Vagina (tissue), 2 donors: ENCODE results near the gene PIEZO1. TPM values are rescaled to one million over a fixed set of nuclear protein-coding genes. Genes with fewer than 3 reads are reported as not detected.

Source experiments
- DNase-seq, 2 donors: peaks; one replicate each; pipeline ENCODE4 v3.0.0-alpha.2; 2017; ENCODE audit errors: extremely low spot score in 2 of 2
- H3K27ac ChIP-seq: fragments of 200-600 bp; sonication (generic); one replicate; pipeline ENCODE4 v1.5.1; 2019
- H3K27me3 ChIP-seq: fragments of 200-600 bp; sonication (generic); one replicate; pipeline ENCODE4 v1.5.1; 2019
- H3K36me3 ChIP-seq, 2 donors: fragments of 200-600 bp; sonication (generic); one replicate each; pipeline ENCODE4 v1.5.1; 2017 to 2019
- H3K4me1 ChIP-seq: fragments of 200-600 bp; sonication (generic); one replicate; pipeline ENCODE4 v1.5.1; 2019
- H3K4me3 ChIP-seq, 2 donors: fragments of 200-600 bp; sonication (generic); 1 replicate in 1 of 2; 2 replicates in 1 of 2; pipeline ENCODE4 v1.5.1; 2016 to 2019
- H3K9me3 ChIP-seq: fragments of 200-600 bp; sonication (generic); one replicate; pipeline ENCODE4 v1.5.1; 2019
- POLR2A ChIP-seq, 2 donors: fragments of 450-650 bp; IDR thresholded peaks; one replicate each; pipeline ENCODE4 v1.6.1; 2017; ENCODE audit warnings: antibody characterized with exemption in 2 of 2, mild to moderate bottlenecking in 2 of 2, moderate library complexity in 2 of 2
- POLR2AphosphoS5 ChIP-seq, 2 donors: sonication (generic); formaldehyde crosslinking; IDR thresholded peaks; one replicate each; pipeline ENCODE4 v1.9.0; 2017; ENCODE audit warnings: antibody characterized with exemption in 2 of 2, mild to moderate bottlenecking in 2 of 2, low read depth in 1 of 2; ENCODE audit not compliant: insufficient read depth in 1 of 2
- intact Hi-C: fragments of 100-400 bp; cut with DNase I; formaldehyde crosslinking; loops from one replicate; pipeline ENCODE4 v1.15.1; 2023
- total RNA-seq: library from RNA; depleted of rRNA; stranded (reverse); fragments of >200 nt; gene quantifications from one replicate; pipeline ENCODE4 v1.2.3, GENCODE V29; 2016
- TF ChIP-seq, protein P1 (sequence below), 3 experiments: fragments of 450-650 bp in 2 of 3; fragments of 200-600 bp in 1 of 3; sonication (generic) in 1 of 3; IDR thresholded peaks; one replicate each; pipeline ENCODE4 v1.5.1; 2017 to 2019; ENCODE audit warnings: antibody characterized with exemption in 3 of 3, mild to moderate bottlenecking in 2 of 3, moderate library complexity in 2 of 3

Gene PIEZO1
- total RNA-seq, 1 donor from 2014 or later = 184 TPM

DNA sequence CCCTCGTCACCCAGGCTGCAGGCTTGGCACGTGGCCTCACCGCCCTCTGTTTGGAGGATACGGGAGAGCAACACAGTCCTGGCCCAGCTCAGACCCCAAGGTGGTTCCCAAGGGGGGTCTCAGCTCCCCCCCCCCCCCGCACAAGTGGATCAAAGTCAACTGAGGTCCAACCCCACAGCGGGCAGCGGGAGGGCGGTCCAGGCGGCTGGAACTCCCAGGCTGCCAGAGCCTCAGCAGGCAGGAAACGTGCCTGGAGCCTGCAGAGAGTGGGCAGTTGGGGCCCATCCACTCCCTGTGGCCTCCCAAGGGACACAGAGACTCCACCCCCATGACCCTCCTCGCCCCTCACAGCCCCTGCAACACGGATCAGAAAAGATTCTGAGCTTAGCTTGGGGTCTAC, 36.7 kb downstream of the PIEZO1 start:
- H3K36me3 ChIP-seq = no peaks in the 10 kb centered on the region
- no peak overlapping the region for H3K4me3 ChIP-seq
- TF ChIP-seq POLR2AphosphoS5 (IDR thresholded peaks at IDR 0.05; ENCODE audit: insufficient read depth in 1 of 2, low read depth in 1 of 2) (no peak), POLR2A (IDR thresholded peaks at IDR 0.05) (no peak)
- TF ChIP-seq, protein P1, sequence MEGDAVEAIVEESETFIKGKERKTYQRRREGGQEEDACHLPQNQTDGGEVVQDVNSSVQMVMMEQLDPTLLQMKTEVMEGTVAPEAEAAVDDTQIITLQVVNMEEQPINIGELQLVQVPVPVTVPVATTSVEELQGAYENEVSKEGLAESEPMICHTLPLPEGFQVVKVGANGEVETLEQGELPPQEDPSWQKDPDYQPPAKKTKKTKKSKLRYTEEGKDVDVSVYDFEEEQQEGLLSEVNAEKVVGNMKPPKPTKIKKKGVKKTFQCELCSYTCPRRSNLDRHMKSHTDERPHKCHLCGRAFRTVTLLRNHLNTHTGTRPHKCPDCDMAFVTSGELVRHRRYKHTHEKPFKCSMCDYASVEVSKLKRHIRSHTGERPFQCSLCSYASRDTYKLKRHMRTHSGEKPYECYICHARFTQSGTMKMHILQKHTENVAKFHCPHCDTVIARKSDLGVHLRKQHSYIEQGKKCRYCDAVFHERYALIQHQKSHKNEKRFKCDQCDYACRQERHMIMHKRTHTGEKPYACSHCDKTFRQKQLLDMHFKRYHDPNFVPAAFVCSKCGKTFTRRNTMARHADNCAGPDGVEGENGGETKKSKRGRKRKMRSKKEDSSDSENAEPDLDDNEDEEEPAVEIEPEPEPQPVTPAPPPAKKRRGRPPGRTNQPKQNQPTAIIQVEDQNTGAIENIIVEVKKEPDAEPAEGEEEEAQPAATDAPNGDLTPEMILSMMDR (IDR thresholded peaks at IDR 0.05) = no peak
- no peaks in the 10 kb centered on the region for H3K9me3 ChIP-seq
- H3K27me3 ChIP-seq = no peaks in the 10 kb centered on the region
- no peak overlapping the region for H3K27ac ChIP-seq
- intact Hi-C loops = loop anchor here (10.0 kb wide), 1 partner anchor 64 kb away; the partner anchor contains the start of gene SNAI3
- DNase-seq = no peak
- H3K4me1 ChIP-seq = peaks cover 47% of the 10 kb centered on the region

DNA sequence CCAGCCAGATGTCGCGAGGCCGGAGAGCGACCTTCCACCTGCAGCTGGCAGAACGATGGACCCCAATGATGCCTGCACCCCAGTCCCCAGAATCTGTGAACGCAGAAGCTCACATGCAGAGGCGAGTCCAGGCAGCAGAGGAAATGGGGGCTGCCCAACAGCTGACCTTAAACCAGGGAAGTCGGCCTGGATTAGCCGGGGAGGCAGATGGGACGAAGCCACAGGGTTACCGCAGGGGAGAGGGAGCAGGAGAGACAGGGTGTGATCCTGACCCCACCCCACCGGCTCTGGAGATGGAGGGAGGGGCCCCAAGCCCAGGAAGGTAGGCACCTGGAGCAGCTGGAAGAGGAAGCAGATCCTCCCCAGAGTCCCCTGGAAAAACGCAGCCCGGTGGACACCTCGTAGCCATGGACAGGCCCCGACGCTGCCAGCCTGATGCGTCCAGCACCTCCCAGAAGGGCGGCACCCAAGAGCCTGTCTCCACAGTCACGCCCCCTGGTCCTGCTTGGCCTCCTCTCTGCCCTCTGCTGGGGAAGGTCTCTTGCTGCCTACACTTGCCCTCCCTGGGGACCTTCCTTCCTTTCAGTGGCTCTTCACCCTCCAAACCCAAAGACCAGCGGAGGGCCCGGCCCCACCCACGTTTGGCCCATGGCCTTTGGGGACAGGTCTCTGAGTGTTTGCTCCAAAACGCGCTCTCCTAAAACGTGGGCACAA, 37.3 kb downstream of the PIEZO1 start:
- Histone ChIP-seq H3K4me1 (peaks cover 49% of the 10 kb centered on the region), H3K4me3 (no peak overlapping the region), H3K36me3 (no peaks in the 10 kb centered on the region), H3K27me3 (no peaks in the 10 kb centered on the region), H3K9me3 (no peaks in the 10 kb centered on the region), H3K27ac (no peak overlapping the region)
- intact Hi-C loops = loop anchor here (10.0 kb wide), 1 partner anchor 63 kb away; the partner anchor contains the start of gene SNAI3
- TF ChIP-seq POLR2AphosphoS5 (IDR thresholded peaks at IDR 0.05; ENCODE audit: insufficient read depth in 1 of 2, low read depth in 1 of 2) = no peak
- TF ChIP-seq POLR2A (IDR thresholded peaks at IDR 0.05) = no peak
- TF ChIP-seq, protein P1 (IDR thresholded peaks at IDR 0.05) = no peak
- no peak for DNase-seq

DNA sequence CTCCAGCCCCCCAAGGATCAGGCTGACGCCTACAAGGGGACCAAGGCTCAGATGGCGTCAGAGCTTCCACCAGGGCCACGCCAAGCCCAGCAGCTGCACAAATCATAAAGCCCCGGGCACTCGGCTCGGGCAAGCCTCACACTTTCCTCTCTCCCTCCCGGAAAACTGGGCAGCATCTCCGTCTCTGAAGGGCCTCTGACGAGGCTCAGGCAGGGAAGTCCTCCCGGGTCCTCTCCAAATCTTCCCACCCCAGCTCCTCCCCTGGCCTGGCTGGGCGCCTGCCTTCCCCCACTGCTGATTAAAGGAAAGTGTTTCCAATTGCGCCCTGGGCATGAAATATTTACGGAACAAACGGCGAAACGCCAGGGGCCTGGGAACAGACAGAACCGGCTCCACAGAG, 38.5 kb downstream of the PIEZO1 start:
- intact Hi-C loops = loop anchor here (10.0 kb wide), 1 partner anchor 62 kb away; the partner anchor contains the start of gene SNAI3

DNA sequence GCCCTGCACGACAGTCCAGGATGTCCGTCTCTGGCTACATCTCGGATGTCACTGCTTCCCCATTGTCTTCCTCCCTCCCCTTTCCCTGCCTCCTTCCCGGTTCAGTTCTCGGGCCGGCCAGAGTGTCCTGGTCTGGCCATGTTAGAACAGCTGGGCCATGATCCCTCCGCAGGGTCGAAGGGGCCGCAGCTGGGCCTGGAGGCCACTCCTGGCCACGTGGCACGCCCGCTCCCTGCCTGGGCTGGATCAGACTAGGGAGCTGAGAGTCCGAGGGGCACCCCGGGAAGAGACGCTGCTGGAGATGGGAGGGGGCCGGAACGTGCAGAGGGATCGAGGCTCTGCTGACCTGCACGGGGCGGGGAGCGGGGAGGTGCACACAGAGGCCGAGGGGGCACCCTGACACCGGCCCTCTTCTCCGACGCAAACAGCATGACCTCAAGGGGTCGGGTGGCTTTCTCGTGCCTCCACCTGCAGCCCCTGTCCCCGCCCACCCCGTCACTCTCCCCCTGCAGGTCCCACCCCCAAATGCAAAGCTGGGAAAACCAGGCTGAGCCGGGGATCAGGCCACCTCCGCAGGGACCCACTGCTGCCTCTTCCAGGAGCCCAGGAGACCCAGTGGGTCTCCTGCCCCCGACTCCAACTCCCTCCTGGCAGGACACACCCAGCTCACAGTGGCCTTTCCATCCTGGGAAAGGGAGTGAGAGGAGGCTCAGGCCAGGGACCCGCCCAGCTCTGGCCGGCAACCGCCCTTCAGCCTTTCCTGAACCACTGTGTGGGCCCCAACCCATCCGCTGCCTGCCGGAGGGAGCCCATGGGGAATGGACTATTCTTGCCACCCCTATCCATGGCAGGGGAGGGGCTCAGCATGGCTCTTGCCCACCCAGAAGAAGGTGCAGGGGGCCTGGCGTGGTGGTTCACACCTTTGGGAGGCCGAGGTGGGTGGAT, 40.2 kb downstream of the PIEZO1 start:
- Histone ChIP-seq H3K36me3 (no peaks in the 10 kb centered on the region), H3K27ac (no peak overlapping the region), H3K4me1 (peaks cover 56% of the 10 kb centered on the region), H3K4me3 (no peak overlapping the region), H3K27me3 (no peaks in the 10 kb centered on the region), H3K9me3 (no peaks in the 10 kb centered on the region)
- no peak for TF ChIP-seq POLR2A (IDR thresholded peaks at IDR 0.05)
- no peak for TF ChIP-seq POLR2AphosphoS5 (IDR thresholded peaks at IDR 0.05; ENCODE audit: insufficient read depth in 1 of 2, low read depth in 1 of 2)
- TF ChIP-seq, protein P1 (IDR thresholded peaks at IDR 0.05) = no peak
- no peak for DNase-seq
- intact Hi-C loops = loop anchor here (5.0 to 10.0 kb wide), 2 partner anchors 60 to 977 kb away; partner anchors contain the start of genes SNAI3, VPS9D1 and ZNF276

More for the DNA sequence above, 38.5 kb downstream of the PIEZO1 start:
- TF ChIP-seq POLR2A (IDR thresholded peaks at IDR 0.05) = no peak
- peak in 1 of 2 donors; percentile 8 for TF ChIP-seq POLR2AphosphoS5 (IDR thresholded peaks at IDR 0.05; ENCODE audit: insufficient read depth in 1 of 2, low read depth in 1 of 2)
- Histone ChIP-seq H3K4me3 (no peak overlapping the region), H3K27me3 (no peaks in the 10 kb centered on the region), H3K36me3 (no peaks in the 10 kb centered on the region), H3K9me3 (no peaks in the 10 kb centered on the region), H3K4me1 (peaks cover 49% of the 10 kb centered on the region), H3K27ac (peak overlapping the region; percentile 71)
- no peak for DNase-seq
